Loucy (cell line): ENCODE measurements around the gene KCNA4.

Experiments
- H2AFZ ChIP-seq: fragments of 200-600 bp; sonication (generic); 2 replicates; pipeline ENCODE4 v1.6.0; 2016; ENCODE audit warnings: antibody characterized with exemption, mild to moderate bottlenecking, low read length, moderate library complexity
- H3F3A ChIP-seq: fragments of 200-600 bp; 2 replicates; pipeline ENCODE4 v1.6.0; 2016; ENCODE audit warnings: antibody characterized with exemption, low read depth, mild to moderate bottlenecking
- H3K27me3 ChIP-seq: fragments of 200-600 bp; sonication (generic); 2 replicates; pipeline ENCODE4 v1.6.1; 2014; ENCODE audit warnings: low read length, mild to moderate bottlenecking; ENCODE audit not compliant: insufficient read depth, poor library complexity, severe bottlenecking
- H3K36me3 ChIP-seq: fragments of 200-600 bp; sonication (generic); 2 replicates; pipeline ENCODE4 v1.6.1; 2016; ENCODE audit warnings: low read length; ENCODE audit not compliant: insufficient read depth
- H3K4me1 ChIP-seq: fragments of 200-600 bp; sonication (generic); 2 replicates; pipeline ENCODE4 v1.5.1; 2014; ENCODE audit warnings: low read length, mild to moderate bottlenecking; ENCODE audit not compliant: insufficient read depth, poor library complexity, severe bottlenecking
- H3K4me2 ChIP-seq: fragments of 200-600 bp; sonication (generic); 2 replicates; pipeline ENCODE4 v1.6.0; 2014; ENCODE audit warnings: antibody characterized with exemption, low read length, low read depth, mild to moderate bottlenecking; ENCODE audit not compliant: poor library complexity, severe bottlenecking
- H3K4me3 ChIP-seq: fragments of 200-600 bp; sonication (generic); 2 replicates; pipeline ENCODE4 v1.5.1; 2014; ENCODE audit warnings: low read length, mild to moderate bottlenecking, mixed read lengths; ENCODE audit not compliant: poor library complexity, severe bottlenecking
- H3K79me2 ChIP-seq: fragments of 200-600 bp; sonication (generic); 2 replicates; pipeline ENCODE4 v1.6.1; 2014; ENCODE audit warnings: low read length; ENCODE audit not compliant: insufficient read depth
- H3K9ac ChIP-seq: fragments of 200-600 bp; sonication (generic); 2 replicates; pipeline ENCODE4 v1.6.0; 2014; ENCODE audit warnings: mild to moderate bottlenecking, low read depth, low read length, moderate library complexity; ENCODE audit not compliant: poor library complexity, severe bottlenecking
- H3K9me2 ChIP-seq: fragments of 200-600 bp; sonication (generic); replicated peaks from 2 replicates; pipeline ENCODE4 v1.6.1; 2016; ENCODE audit warnings: low read depth, low read length, mixed read lengths
- H3K9me3 ChIP-seq: fragments of 200-600 bp; sonication (generic); 2 replicates; pipeline ENCODE4 v1.6.1; 2014; ENCODE audit warnings: mild to moderate bottlenecking, antibody characterized with exemption, low read length, low read depth; ENCODE audit not compliant: insufficient read depth
- H4K20me1 ChIP-seq: fragments of 200-600 bp; sonication (generic); 2 replicates; pipeline ENCODE4 v1.6.0; 2014; ENCODE audit warnings: antibody characterized with exemption, low read length, mild to moderate bottlenecking; ENCODE audit not compliant: insufficient read depth, poor library complexity, severe bottlenecking
- EZH2phosphoT487 ChIP-seq: fragments of 200-600 bp; IDR thresholded peaks from 2 replicates; pipeline ENCODE4 v1.6.1; 2018; ENCODE audit warnings: antibody characterized with exemption, mild to moderate bottlenecking, moderate library complexity, borderline replicate concordance
- TF ChIP-seq, protein P1 (sequence below): fragments of 200-600 bp; sonication (generic); conservative IDR thresholded peaks from 2 replicates; pipeline ENCODE4 v1.5.1; 2014; ENCODE audit warnings: mild to moderate bottlenecking, antibody characterized with exemption, low read length

KCNA4 gene

DNA sequence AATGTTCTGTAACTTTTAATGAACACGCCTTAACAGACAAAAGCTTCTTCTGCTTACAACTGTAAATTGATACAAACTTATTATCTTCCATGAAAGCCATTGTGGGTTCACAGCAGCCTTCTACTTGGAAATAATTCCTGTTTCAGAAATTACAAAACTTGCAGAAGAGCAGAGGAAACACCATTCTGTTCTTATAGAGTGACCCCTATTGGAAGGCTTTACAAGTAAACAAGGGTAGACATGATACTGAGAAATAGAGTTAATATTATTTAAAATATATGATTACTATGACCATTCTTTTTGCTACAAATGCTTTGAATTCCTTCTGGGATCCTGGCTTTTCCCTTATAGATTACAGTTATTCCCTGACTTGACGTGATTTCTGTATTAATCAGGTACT is 32.4 kb upstream of the KCNA4 start:
- TF ChIP-seq EZH2phosphoT487: no peak
- TF ChIP-seq, protein P1, sequence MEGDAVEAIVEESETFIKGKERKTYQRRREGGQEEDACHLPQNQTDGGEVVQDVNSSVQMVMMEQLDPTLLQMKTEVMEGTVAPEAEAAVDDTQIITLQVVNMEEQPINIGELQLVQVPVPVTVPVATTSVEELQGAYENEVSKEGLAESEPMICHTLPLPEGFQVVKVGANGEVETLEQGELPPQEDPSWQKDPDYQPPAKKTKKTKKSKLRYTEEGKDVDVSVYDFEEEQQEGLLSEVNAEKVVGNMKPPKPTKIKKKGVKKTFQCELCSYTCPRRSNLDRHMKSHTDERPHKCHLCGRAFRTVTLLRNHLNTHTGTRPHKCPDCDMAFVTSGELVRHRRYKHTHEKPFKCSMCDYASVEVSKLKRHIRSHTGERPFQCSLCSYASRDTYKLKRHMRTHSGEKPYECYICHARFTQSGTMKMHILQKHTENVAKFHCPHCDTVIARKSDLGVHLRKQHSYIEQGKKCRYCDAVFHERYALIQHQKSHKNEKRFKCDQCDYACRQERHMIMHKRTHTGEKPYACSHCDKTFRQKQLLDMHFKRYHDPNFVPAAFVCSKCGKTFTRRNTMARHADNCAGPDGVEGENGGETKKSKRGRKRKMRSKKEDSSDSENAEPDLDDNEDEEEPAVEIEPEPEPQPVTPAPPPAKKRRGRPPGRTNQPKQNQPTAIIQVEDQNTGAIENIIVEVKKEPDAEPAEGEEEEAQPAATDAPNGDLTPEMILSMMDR: no peak
- H3K36me3 ChIP-seq: no peaks in the 10 kb centered on the region
- H3K4me3 ChIP-seq: no peak overlapping the region
- H2AFZ ChIP-seq: no peak overlapping the region
- no peaks in the 10 kb centered on the region for H3K79me2 ChIP-seq
- no peaks in the 10 kb centered on the region for H3K27me3 ChIP-seq
- H3K9me2 ChIP-seq: no peaks in the 10 kb centered on the region
- H3K4me2 ChIP-seq: no peak overlapping the region
- H3K9me3 ChIP-seq: no peaks in the 10 kb centered on the region
- no peak overlapping the region for H3K9ac ChIP-seq
- H3F3A ChIP-seq: no peaks in the 10 kb centered on the region
- H4K20me1 ChIP-seq: no peaks in the 10 kb centered on the region
- no peaks in the 10 kb centered on the region for H3K4me1 ChIP-seq

- no peaks in the 10 kb centered on the region for H3K36me3 ChIP-seq
- H3F3A ChIP-seq: no peaks in the 10 kb centered on the region
- no peaks in the 10 kb centered on the region for H3K9me3 ChIP-seq
- no peaks in the 10 kb centered on the region for H3K4me1 ChIP-seq
- TF ChIP-seq, protein P1: no peak
- TF ChIP-seq EZH2phosphoT487: no peak
- H3K4me2 ChIP-seq: no peak overlapping the region
- H3K9me2 ChIP-seq: no peaks in the 10 kb centered on the region
- H3K4me3 ChIP-seq: no peak overlapping the region
- H3K9ac ChIP-seq: no peak overlapping the region
- H3K79me2 ChIP-seq: no peaks in the 10 kb centered on the region
- no peak overlapping the region for H2AFZ ChIP-seq
- H4K20me1 ChIP-seq: no peaks in the 10 kb centered on the region
- H3K27me3 ChIP-seq: no peaks in the 10 kb centered on the region
Measured at GRCh38 chr11:30046578-30046945, 29.7 kb upstream of the KCNA4 start.

DNA sequence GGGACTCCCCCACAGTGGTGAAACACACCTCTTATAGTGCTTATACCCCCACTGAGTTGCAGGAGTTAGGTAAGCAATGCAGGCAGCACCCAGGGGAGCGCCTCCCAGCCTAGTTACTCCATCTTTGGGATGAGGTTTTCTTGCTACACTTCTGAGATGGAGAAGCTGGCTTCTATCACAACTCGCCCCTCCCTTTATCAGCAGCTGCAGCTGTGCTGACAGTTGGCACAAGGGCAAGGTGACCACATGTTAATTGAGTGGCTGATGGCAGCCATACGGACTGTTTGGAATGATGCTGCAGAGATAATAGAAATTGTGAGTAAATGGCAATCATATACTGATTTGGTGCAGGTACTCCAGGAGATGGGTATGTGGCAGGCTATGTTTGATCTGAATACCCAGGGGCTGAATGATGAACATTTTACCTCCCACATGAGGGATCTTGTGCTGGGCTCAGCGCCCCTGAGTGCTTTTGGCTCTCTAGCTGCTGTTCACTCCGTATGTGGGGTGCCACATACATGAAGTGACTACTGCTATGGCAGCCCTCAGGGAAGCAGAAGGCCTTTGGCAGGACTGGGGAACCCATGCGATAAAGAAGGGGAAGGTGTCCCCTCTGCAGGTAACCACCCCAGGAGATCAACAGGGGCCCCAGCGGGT is 29.2 kb upstream of the KCNA4 start:
- H3K4me3 ChIP-seq: no peak overlapping the region
- no peaks in the 10 kb centered on the region for H3K9me2 ChIP-seq
- no peak for TF ChIP-seq EZH2phosphoT487
- TF ChIP-seq, protein P1: no peak
- no peaks in the 10 kb centered on the region for H3K79me2 ChIP-seq
- no peaks in the 10 kb centered on the region for H3K36me3 ChIP-seq
- H3K4me2 ChIP-seq: no peak overlapping the region
- H3K9me3 ChIP-seq: no peaks in the 10 kb centered on the region
- H2AFZ ChIP-seq: no peak overlapping the region
- H4K20me1 ChIP-seq: no peaks in the 10 kb centered on the region
- no peaks in the 10 kb centered on the region for H3K4me1 ChIP-seq
- no peak overlapping the region for H3K9ac ChIP-seq
- no peaks in the 10 kb centered on the region for H3F3A ChIP-seq
- no peaks in the 10 kb centered on the region for H3K27me3 ChIP-seq
